ENCODE results near the gene SF3A2. TPM values are rescaled to one million over a fixed set of nuclear protein-coding genes. Genes with fewer than 3 reads are reported as not detected.

Gene SF3A2
- total and polyA plus RNA-seq, 2 donors (not counting 3 experiments of a cell fraction or from before 2014, with no cell fraction given): 21.5 to 164 TPM

DNA sequence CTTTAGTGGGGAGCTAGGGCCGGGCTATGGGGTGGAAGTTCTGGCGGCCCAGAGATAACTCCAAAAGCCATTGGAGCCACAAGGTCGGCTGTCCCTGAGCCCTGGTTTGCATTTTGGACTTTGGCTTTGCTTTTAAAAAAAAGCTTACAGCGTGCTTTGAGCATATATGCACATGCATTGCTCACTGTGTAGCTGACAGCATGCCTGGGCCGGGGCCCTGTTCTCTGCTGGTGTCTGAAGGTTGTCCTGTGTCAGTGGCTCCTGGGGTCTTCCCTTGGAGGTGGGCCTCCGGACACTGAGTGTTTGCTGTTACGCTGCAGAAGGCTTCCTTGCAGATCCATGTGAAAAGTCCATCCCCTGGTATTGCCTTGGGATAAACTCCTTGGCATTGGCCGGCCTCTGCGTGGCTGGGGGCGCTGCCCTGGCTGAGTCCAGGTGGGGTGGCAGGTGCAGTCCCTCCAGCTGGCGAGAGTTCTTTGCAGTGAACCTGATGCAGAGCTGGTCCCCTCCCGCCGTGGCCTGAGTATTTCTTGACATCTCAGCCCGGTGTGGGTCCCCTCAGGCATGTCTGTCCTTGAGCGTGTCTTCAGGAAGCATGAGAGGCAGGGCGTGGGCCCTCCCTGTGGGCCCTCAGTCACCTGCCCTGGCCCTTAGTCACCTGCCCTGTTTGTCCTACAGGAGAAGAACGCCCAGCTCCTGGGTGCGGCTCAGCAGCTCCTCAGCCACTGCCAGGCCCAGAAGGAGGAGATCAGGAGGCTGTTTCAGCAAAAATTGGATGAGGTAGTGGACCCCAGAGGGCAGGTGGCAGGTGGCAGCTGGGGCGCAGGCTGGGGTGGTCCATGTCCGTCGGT is 23.5 kb upstream of the SF3A2 start:
- Histone ChIP-seq H3K9me3 (replicated peaks; ENCODE audit: control insufficient read depth, insufficient read depth, low read length) (no peaks in the 10 kb centered on the region), H3K27ac (ENCODE audit: insufficient read depth, low read depth, low read length) (no peak overlapping the region), H3K4me1 (ENCODE audit: control insufficient read depth, extremely low read depth, insufficient read depth, low read length) (peaks cover 6% of the 10 kb centered on the region), H4K20me1 (replicated peaks; ENCODE audit: control insufficient read depth, extremely low read depth, insufficient read depth, low read length) (no peaks in the 10 kb centered on the region), H3K4me2 (ENCODE audit: insufficient read depth, low read length) (no peak overlapping the region), H3K36me3 (ENCODE audit: control insufficient read depth in 2 of 2, extremely low read depth in 1 of 2, insufficient read depth in 2 of 2, low read length in 2 of 2) (peaks cover 12 to 50% of the 10 kb centered on the region in 2 experiments), H2AFZ (ENCODE audit: low read depth, low read length) (no peak overlapping the region), H3K27me3 (ENCODE audit: control insufficient read depth in 2 of 2, insufficient read depth in 2 of 2, low read length in 2 of 2) (no peaks in the 10 kb centered on the region), H3K79me2 (ENCODE audit: control insufficient read depth, insufficient read depth, low read length) (no peaks in the 10 kb centered on the region), H3K4me3 (replicated peaks in 1 of 3; ENCODE audit: insufficient read depth in 1 of 3, low read depth in 1 of 3, low read length in 3 of 3) (no peak overlapping the region), H3K9ac (replicated peaks; ENCODE audit: extremely low read depth, insufficient read depth, low read length) (no peak overlapping the region), H3K9me1 (replicated peaks; ENCODE audit: control insufficient read depth, extremely low read depth, insufficient read depth, low read length) (no peaks in the 10 kb centered on the region)
- DNase-seq (ENCODE audit: low read depth, low spot score): no peak
- no TSS peak for BruUV-seq (replicated peaks)
- ChIA-PET CTCF (interaction anchor here (2.0 kb wide), 1 partner anchor 57 kb away, joined by 6 read pairs; no protein-coding TSS in a partner anchor), POLR2A (no interaction called here)
- intact Hi-C loops (cut with micrococcal nuclease): no loop called here
- TF ChIP-seq, protein P1, sequence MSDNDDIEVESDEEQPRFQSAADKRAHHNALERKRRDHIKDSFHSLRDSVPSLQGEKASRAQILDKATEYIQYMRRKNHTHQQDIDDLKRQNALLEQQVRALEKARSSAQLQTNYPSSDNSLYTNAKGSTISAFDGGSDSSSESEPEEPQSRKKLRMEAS (IDR thresholded peaks at IDR 0.05; ENCODE audit: insufficient read depth, insufficient read length): no peak
- no peak for TF ChIP-seq POLR2A (IDR thresholded peaks at IDR 0.05; ENCODE audit: low read depth, low read length)
- TF ChIP-seq FOS (IDR thresholded peaks at IDR 0.05; ENCODE audit: borderline replicate concordance, insufficient read depth, low read length): no peak
- no peak for TF ChIP-seq EZH2 (IDR thresholded peaks at IDR 0.05; ENCODE audit: borderline replicate concordance, low read depth, low read length, severe bottlenecking)
- TF ChIP-seq POLR2AphosphoS5 (IDR thresholded peaks at IDR 0.05; ENCODE audit: insufficient read depth, low read depth, low read length): no peak
- no peak for TF ChIP-seq JUN (IDR thresholded peaks at IDR 0.05; ENCODE audit: borderline replicate concordance, insufficient read depth, insufficient read length, low read depth)
- no peak for TF ChIP-seq GATA2 (IDR thresholded peaks at IDR 0.05; ENCODE audit: insufficient read depth, insufficient read length, low read depth, low read length)
- TF ChIP-seq, protein P2, sequence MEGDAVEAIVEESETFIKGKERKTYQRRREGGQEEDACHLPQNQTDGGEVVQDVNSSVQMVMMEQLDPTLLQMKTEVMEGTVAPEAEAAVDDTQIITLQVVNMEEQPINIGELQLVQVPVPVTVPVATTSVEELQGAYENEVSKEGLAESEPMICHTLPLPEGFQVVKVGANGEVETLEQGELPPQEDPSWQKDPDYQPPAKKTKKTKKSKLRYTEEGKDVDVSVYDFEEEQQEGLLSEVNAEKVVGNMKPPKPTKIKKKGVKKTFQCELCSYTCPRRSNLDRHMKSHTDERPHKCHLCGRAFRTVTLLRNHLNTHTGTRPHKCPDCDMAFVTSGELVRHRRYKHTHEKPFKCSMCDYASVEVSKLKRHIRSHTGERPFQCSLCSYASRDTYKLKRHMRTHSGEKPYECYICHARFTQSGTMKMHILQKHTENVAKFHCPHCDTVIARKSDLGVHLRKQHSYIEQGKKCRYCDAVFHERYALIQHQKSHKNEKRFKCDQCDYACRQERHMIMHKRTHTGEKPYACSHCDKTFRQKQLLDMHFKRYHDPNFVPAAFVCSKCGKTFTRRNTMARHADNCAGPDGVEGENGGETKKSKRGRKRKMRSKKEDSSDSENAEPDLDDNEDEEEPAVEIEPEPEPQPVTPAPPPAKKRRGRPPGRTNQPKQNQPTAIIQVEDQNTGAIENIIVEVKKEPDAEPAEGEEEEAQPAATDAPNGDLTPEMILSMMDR (IDR thresholded peaks at IDR 0.05; ENCODE audit: extremely low read depth in 1 of 2, insufficient read depth in 1 of 2, low read depth in 1 of 2, low read length in 2 of 2): no peak
- TF ChIP-seq MYC (IDR thresholded peaks at IDR 0.05; ENCODE audit: low read depth, low read length): no peak
- dilution Hi-C loops (cut with MboI; ENCODE audit: extremely low pct_ligation_motif_present, low sequenced_read_pairs): no loop called here
- no peak for FAIRE-seq

All from endothelial cell of umbilical vein (primary cell).